NCI-H2171 (cell line): ENCODE measurements around the gene KSR1.

Source experiments
- DNase-seq: peaks from one replicate; lab custom pipeline; 2025; lab: John Stamatoyannopoulos, UW

Gene KSR1

GRCh38 chr17:27569884-27570577, 113.8 kb downstream of the KSR1 start:
- DNase-seq = no peak

DNA sequence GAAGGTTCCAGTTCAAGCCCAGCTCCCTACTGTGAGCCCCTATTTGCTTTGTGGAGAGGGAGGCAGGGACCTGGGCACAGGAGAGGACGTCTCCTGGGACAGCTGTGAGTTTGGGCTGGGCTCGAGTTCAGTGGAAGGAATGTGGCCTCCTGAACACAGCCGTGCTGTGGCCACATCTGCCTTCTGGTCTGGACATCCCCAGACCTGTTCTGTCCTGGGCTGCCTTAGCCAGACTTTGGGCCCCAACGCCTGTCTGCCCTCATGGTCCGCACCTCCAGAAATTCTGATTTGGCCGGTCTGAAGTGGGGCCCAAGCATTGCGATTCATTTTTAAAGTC, 114.3 kb downstream of the KSR1 start:
- no peak for DNase-seq

DNA sequence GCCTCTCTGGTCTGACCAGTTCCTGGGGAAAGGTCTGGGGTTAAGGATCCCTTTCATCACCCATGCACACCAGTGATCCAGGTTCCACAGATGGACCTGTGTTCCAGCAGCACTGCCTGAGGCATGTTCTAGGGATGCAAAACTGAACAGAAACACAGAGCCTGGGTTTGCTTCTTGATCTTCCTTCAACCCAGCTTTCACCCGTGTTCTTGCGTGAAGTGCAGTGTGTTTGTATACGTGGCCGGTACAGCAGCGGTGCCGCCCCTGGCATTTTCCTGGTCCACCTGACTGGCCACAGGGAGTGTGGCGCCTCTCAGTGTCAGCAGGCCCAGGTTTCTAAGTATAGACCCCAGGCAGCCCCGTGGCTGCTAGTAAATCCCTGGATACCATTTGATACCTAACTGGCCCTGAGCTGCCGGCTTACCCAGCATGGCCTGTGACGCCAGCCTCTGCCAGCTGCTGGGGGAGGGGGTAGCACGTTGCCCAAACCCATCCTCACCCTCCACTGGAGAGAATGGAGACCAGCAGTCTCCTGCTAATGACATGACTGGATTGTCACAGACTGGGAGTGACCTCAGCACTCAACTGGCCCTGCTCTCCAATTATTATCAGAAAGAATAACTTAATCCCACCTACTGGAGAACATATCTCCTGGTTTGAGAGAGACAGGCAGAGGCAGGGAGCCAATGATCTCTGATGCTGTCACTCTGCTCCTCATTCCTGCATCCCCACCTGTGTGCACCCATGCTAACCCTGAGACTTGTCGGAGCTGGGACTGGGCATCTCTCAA, 115.5 kb downstream of the KSR1 start:
- DNase-seq = no peak

GRCh38 chr17:27572665-27573064, 116.4 kb downstream of the KSR1 start:
- DNase-seq = no peak

DNA sequence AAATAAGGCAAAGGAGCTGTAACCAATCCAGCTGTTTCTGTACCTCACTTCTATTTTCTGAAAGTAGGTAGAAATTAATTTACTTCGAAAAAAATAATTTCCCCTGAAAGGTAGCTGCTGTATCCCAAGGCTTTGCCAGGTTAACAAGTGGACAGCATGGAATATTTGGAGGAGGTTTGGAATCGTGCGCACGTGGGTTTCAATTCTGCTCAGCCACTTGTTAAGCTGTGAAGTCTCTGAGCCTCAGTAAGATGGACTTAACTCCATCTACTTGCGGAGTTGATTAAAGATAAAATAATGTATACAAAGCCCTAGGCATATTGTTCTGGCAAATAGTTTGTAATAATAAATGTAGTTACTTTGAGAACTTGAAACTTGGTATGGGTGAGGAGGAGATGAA, 117.3 kb downstream of the KSR1 start:
- no peak for DNase-seq

GRCh38 chr17:27573971-27574525, 117.8 kb downstream of the KSR1 start:
- no peak for DNase-seq

DNA sequence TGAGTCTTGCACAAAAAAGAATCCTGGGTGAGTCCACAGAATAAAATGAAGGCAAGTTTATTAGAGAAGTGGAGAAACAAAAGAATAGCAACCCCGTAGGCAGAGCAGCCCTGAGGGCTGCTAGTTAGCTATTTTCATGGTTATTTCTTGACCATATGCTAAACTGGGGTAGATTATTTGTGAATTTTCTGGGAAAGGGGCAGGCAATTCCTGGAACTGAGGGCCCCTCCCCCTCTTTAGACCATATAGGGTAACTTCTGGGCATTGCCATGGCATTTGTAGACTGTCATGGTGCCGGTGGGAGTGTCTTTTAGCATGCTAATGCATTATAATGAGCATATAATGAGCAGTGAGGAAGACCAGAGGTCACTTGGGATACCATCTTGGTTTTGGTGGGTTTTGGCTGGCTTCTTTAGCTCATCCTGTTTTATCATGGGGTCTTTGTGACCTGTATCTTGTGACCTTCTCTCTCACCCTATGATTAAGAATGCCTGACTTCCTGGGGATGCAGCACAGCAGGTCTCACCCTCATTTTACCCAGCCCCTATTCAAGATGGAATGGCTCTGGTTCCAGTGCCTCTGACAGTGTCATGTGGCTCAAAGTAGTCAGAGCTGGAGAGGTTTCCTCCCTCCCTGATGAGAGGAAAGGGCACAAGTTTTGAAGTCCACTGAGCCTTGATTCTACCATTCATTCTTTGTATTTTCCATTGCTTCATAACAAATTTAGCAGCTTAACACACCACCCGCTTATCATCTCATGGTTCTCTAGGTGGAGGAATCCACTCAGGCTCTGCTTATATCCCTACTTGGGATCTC, 119.1 kb downstream of the KSR1 start:
- DNase-seq = no peak

- DNase-seq = no peak
Observed at GRCh38 chr17:27575912-27576252, 119.6 kb downstream of the KSR1 start.

DNA sequence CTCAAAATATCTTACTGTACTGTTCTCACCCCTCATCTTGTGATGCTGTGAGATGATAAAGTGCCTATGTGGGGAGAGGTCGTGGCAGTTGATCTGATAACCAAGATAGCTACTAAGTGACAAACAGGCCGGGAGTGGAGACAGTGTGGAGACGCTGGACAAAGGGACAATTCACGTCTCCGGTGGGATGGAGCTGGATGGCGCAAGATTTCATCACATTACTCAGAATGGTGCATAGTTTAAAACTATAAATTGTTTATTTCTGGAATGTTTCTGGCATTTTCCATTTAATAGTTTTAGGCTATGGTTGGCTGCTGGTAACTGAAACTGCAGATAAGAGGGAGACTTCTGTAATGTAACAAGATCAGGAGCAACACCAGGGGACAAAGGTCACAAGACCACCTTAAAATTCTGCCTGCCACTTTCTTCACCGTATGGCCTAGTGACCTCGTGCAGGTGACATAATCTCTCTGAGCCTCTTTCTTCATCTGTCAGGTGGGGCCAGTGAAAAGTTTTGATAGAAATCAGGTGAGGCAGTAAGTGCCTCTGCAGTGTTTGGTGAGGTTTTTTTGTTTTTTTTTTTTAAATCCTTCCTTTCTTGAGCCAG, 120.3 kb downstream of the KSR1 start:
- DNase-seq = no peak

GRCh38 chr17:27577121-27577761, 121.0 kb downstream of the KSR1 start:
- no peak for DNase-seq

GRCh38 chr17:27577884-27578717, 121.9 kb downstream of the KSR1 start:
- no peak for DNase-seq

- no peak for DNase-seq
Observed at GRCh38 chr17:27578718-27579085, 122.5 kb downstream of the KSR1 start.

GRCh38 chr17:27579304-27579703, 123.1 kb downstream of the KSR1 start:
- DNase-seq = no peak

- no peak for DNase-seq
Observed at GRCh38 chr17:27579897-27580321, 123.7 kb downstream of the KSR1 start.

- no peak for DNase-seq
Observed at GRCh38 chr17:27581016-27581415, 124.8 kb downstream of the KSR1 start.

DNA sequence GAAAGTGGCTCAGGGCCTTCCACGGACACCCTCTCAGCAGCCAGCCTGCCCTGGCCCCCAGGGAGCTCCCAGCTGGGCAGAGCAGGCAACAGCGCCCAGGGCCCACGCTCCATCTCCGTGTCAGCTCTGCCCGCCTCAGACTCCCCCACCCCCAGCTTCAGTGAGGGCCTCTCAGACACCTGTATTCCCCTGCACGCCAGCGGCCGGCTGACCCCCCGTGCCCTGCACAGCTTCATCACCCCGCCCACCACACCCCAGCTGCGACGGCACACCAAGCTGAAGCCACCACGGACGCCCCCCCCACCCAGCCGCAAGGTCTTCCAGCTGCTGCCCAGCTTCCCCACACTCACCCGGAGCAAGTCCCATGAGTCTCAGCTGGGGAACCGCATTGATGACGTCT, 126.4 kb downstream of the KSR1 start:
- DNase-seq = no peak

GRCh38 chr17:27585153-27585681, 129.0 kb downstream of the KSR1 start:
- no peak for DNase-seq

DNA sequence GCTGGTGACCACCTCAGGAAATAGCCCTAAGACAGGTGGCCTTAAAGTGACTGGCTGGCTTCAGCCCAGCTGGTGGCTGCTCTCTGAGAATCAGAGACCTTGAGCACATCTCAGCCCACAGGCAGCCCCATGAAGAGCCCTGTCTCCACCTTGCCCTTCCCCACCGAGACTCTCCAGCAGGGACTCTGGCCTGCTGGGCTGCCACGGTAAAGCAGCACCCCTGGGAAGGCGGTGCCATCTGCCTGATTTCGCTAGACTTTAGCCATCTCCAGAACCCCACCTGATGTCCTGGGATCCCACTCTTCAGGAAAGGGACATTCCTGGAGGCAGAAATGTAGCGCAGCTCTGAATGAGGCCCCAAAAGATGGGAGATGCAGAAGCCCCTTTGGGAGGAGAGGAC, 129.5 kb downstream of the KSR1 start:
- DNase-seq = no peak

- no peak for DNase-seq
Observed at GRCh38 chr17:27586203-27586721, 130.0 kb downstream of the KSR1 start.

- DNase-seq = no peak
Observed at GRCh38 chr17:27588354-27588753, 132.1 kb downstream of the KSR1 start.
